OCI-LY1 (cell line): ENCODE data around the gene TPBGL.

Experiments
- H2AFZ ChIP-seq: fragments of 200-600 bp; sonication (generic), shearing (Covaris generic); 2 replicates; pipeline ENCODE4 v1.6.0; 2014; ENCODE audit warnings: antibody characterized with exemption, mild to moderate bottlenecking, low read length
- H3F3A ChIP-seq: fragments of 200-600 bp; sonication (generic), shearing (Covaris generic); 2 replicates; pipeline ENCODE4 v1.6.0; 2014; ENCODE audit warnings: mild to moderate bottlenecking, antibody characterized with exemption, low read length, moderate library complexity; ENCODE audit not compliant: insufficient read depth
- H3K27ac ChIP-seq: fragments of 200-600 bp; sonication (generic); 2 replicates; pipeline ENCODE4 v1.5.1; 2014; ENCODE audit warnings: low read length, mixed run types, mild to moderate bottlenecking, low read depth; ENCODE audit not compliant: poor library complexity, severe bottlenecking
- H3K27me3 ChIP-seq: fragments of 200-600 bp; sonication (generic); 2 replicates; pipeline ENCODE4 v1.6.0; 2014; ENCODE audit warnings: antibody characterized with exemption, mild to moderate bottlenecking, low read length, moderate library complexity; ENCODE audit not compliant: insufficient read depth
- H3K36me3 ChIP-seq: fragments of 200-600 bp; sonication (generic); 2 replicates; pipeline ENCODE4 v1.6.1; 2014; ENCODE audit warnings: mild to moderate bottlenecking, antibody characterized with exemption, low read length, moderate library complexity, mixed read lengths; ENCODE audit not compliant: insufficient read depth
- H3K4me1 ChIP-seq: fragments of 200-600 bp; sonication (generic); 2 replicates; pipeline ENCODE4 v1.5.1; 2014; ENCODE audit warnings: mild to moderate bottlenecking, low read length, moderate library complexity; ENCODE audit not compliant: insufficient read depth, severe bottlenecking
- H3K4me2 ChIP-seq: fragments of 200-600 bp; sonication (generic), shearing (Covaris generic); 2 replicates; pipeline ENCODE4 v1.6.1; 2014; ENCODE audit warnings: low read length
- H3K4me3 ChIP-seq: fragments of 200-600 bp; sonication (generic); 2 replicates; pipeline ENCODE4 v1.5.1; 2014; ENCODE audit warnings: low read length, low read depth, mild to moderate bottlenecking, mixed read lengths; ENCODE audit not compliant: poor library complexity, severe bottlenecking
- H3K79me2 ChIP-seq: fragments of 200-600 bp; shearing (Covaris generic); 2 replicates; pipeline ENCODE4 v1.6.1; 2016; ENCODE audit warnings: mixed run types, low read length, mixed read lengths; ENCODE audit not compliant: insufficient read depth
- H3K9ac ChIP-seq: fragments of 200-600 bp; sonication (generic), shearing (Covaris generic); 2 replicates; pipeline ENCODE4 v1.6.1; 2014; ENCODE audit warnings: mild to moderate bottlenecking, low read length, mixed read lengths
- H3K9me2 ChIP-seq: fragments of 200-600 bp; sonication (generic), shearing (Covaris generic); 2 replicates; pipeline ENCODE4 v1.6.1; 2014; ENCODE audit warnings: low read depth, mild to moderate bottlenecking, low read length, mixed read lengths
- H3K9me3 ChIP-seq: fragments of 200-600 bp; shearing (Covaris generic); 2 replicates; pipeline ENCODE4 v1.6.1; 2014; ENCODE audit warnings: low read length, mixed read lengths
- H4K20me1 ChIP-seq: fragments of 200-600 bp; sonication (generic), shearing (Covaris generic); 2 replicates; pipeline ENCODE4 v1.6.0; 2016; ENCODE audit warnings: mild to moderate bottlenecking, low read length; ENCODE audit not compliant: insufficient read depth
- CTCF ChIP-seq: fragments of 200-600 bp; sonication (generic), shearing (Covaris generic); IDR thresholded peaks from 2 replicates; pipeline ENCODE4 v1.5.1; 2017; ENCODE audit warnings: mild to moderate bottlenecking, antibody characterized with exemption, low read length, moderate library complexity, mixed read lengths
- EZH2 ChIP-seq: fragments of 200-600 bp; sonication (generic), shearing (Covaris generic); IDR thresholded peaks from 2 replicates; pipeline ENCODE4 v1.8.0; 2017; ENCODE audit warnings: borderline replicate concordance, mixed run types, mild to moderate bottlenecking, antibody characterized with exemption, low read length, moderate library complexity, mixed read lengths

Gene TPBGL

GRCh38 chr11:75199412-75199955 is 41.1 kb upstream of the TPBGL start:
- H4K20me1 ChIP-seq, result no peaks in the 10 kb centered on the region

GRCh38 chr11:75200051-75200450 is 40.5 kb upstream of the TPBGL start:
- TF ChIP-seq CTCF (no peak), EZH2 (no peak)
- H3K4me2 ChIP-seq, result no peak overlapping the region
- no peaks in the 10 kb centered on the region for H3K9me3 ChIP-seq
- H3K27ac ChIP-seq, result no peak overlapping the region
- no peaks in the 10 kb centered on the region for H3K36me3 ChIP-seq
- no peaks in the 10 kb centered on the region for H3K4me1 ChIP-seq
- no peak overlapping the region for H3K4me3 ChIP-seq
- no peaks in the 10 kb centered on the region for H3K79me2 ChIP-seq
- no peaks in the 10 kb centered on the region for H3K27me3 ChIP-seq
- H3K9ac ChIP-seq, result no peak overlapping the region
- H4K20me1 ChIP-seq, result no peaks in the 10 kb centered on the region
- no peaks in the 10 kb centered on the region for H3K9me2 ChIP-seq
- H3F3A ChIP-seq, result no peaks in the 10 kb centered on the region
- H2AFZ ChIP-seq, result no peak overlapping the region

More at GRCh38 chr11:75199412-75199955, 41.1 kb upstream of the TPBGL start:
- H3K4me1 ChIP-seq, result no peaks in the 10 kb centered on the region
- H3K4me3 ChIP-seq, result no peak overlapping the region
- no peak overlapping the region for H2AFZ ChIP-seq
- H3K9me2 ChIP-seq, result no peaks in the 10 kb centered on the region
- no peak overlapping the region for H3K9ac ChIP-seq
- H3K27ac ChIP-seq, result no peak overlapping the region
- TF ChIP-seq EZH2 (no peak), CTCF (no peak)
- H3K79me2 ChIP-seq, result no peaks in the 10 kb centered on the region
- H3K27me3 ChIP-seq, result no peaks in the 10 kb centered on the region
- H3K9me3 ChIP-seq, result no peaks in the 10 kb centered on the region
- H3K4me2 ChIP-seq, result no peak overlapping the region
- no peaks in the 10 kb centered on the region for H3K36me3 ChIP-seq
- H3F3A ChIP-seq, result no peaks in the 10 kb centered on the region

GRCh38 chr11:75200531-75200930 is 40.0 kb upstream of the TPBGL start:
- TF ChIP-seq CTCF, result no peak
- TF ChIP-seq EZH2, result no peak
- Histone ChIP-seq H3K4me1 (no peaks in the 10 kb centered on the region), H2AFZ (no peak overlapping the region), H3K4me2 (no peak overlapping the region), H3K4me3 (no peak overlapping the region), H4K20me1 (no peaks in the 10 kb centered on the region), H3K79me2 (no peaks in the 10 kb centered on the region), H3K9ac (no peak overlapping the region), H3F3A (no peaks in the 10 kb centered on the region), H3K36me3 (no peaks in the 10 kb centered on the region), H3K27ac (no peak overlapping the region), H3K9me3 (no peaks in the 10 kb centered on the region), H3K27me3 (no peaks in the 10 kb centered on the region), H3K9me2 (no peaks in the 10 kb centered on the region)
